Neural progenitor cell (in vitro differentiated cells): ENCODE measurements around the gene EYS. TPM values are rescaled to one million over a fixed set of nuclear protein-coding genes. Genes with fewer than 3 reads are reported as not detected.

Source experiments
- DNase-seq: peaks from one replicate; pipeline ENCODE4 v3.0.0-alpha.2; 2016; ENCODE audit warnings: low spot score
- H2AFZ ChIP-seq: fragments of 200-600 bp; sonication (generic); replicated peaks from 2 replicates; pipeline ENCODE4 v1.6.1; 2016; ENCODE audit warnings: antibody characterized with exemption
- H3F3A ChIP-seq: fragments of 200-600 bp; sonication (generic); 2 replicates; pipeline ENCODE4 v1.6.1; 2016; ENCODE audit warnings: antibody characterized with exemption, low read depth
- H3K27ac ChIP-seq: fragments of 200-600 bp; sonication (generic); 2 replicates; pipeline ENCODE4 v1.5.1; 2016; ENCODE audit warnings: mild to moderate bottlenecking
- H3K27me3 ChIP-seq: fragments of 200-600 bp; sonication (generic); 2 replicates; pipeline ENCODE4 v1.6.1; 2016; ENCODE audit warnings: mild to moderate bottlenecking, moderate library complexity
- H3K36me3 ChIP-seq: fragments of 200-600 bp; sonication (generic); 2 replicates; pipeline ENCODE4 v1.5.1; 2016
- H3K4me1 ChIP-seq: fragments of 200-600 bp; sonication (generic); 2 replicates; pipeline ENCODE4 v1.6.1; 2016; ENCODE audit warnings: mixed run types
- H3K4me2 ChIP-seq: fragments of 200-600 bp; sonication (generic); 2 replicates; pipeline ENCODE4 v1.6.1; 2016
- H3K4me3 ChIP-seq: fragments of 200-600 bp; sonication (generic); 2 replicates; pipeline ENCODE4 v1.5.1; 2016
- H3K79me2 ChIP-seq: fragments of 200-600 bp; sonication (generic); 2 replicates; pipeline ENCODE4 v1.6.1; 2016; ENCODE audit warnings: low read depth
- H3K9ac ChIP-seq: fragments of 200-600 bp; sonication (generic); 2 replicates; pipeline ENCODE4 v1.6.1; 2016
- H3K9me3 ChIP-seq: fragments of 200-600 bp; sonication (generic); 2 replicates; pipeline ENCODE4 v1.5.1; 2016; ENCODE audit warnings: low read depth
- H4K20me1 ChIP-seq: fragments of 200-600 bp; sonication (generic); 2 replicates; pipeline ENCODE4 v1.6.1; 2016; ENCODE audit warnings: low read depth
- H3K27ac Mint-ChIP-seq: 3 replicates; pipeline ENCODE4 v1.8.0; 2021; ENCODE audit warnings: mixed read lengths
- H3K27me3 Mint-ChIP-seq: 2 replicates; pipeline ENCODE4 v1.8.0; 2022; ENCODE audit warnings: low read depth, mild to moderate bottlenecking, inconsistent platforms, moderate library complexity, mixed read lengths; ENCODE audit not compliant: insufficient read depth
- H3K36me3 Mint-ChIP-seq: 3 replicates; pipeline ENCODE4 v1.8.0; 2021; ENCODE audit warnings: mixed read lengths
- H3K4me1 Mint-ChIP-seq: 3 replicates; pipeline ENCODE4 v1.8.0; 2021; ENCODE audit warnings: mixed read lengths
- H3K4me3 Mint-ChIP-seq: 3 replicates; pipeline ENCODE4 v1.8.0; 2021; ENCODE audit warnings: mild to moderate bottlenecking, moderate library complexity, mixed read lengths
- H3K9me3 Mint-ChIP-seq: 3 replicates; pipeline ENCODE4 v1.8.0; 2020; ENCODE audit warnings: mixed read lengths
- EZH2 ChIP-seq: fragments of 200-600 bp; sonication (generic); IDR thresholded peaks from 2 replicates; pipeline ENCODE4 v1.6.1; 2017; ENCODE audit warnings: antibody characterized with exemption, mild to moderate bottlenecking, moderate library complexity
- EZH2phosphoT487 ChIP-seq: fragments of 200-600 bp; sonication (generic); IDR thresholded peaks from 2 replicates; pipeline ENCODE4 v1.6.1; 2017; ENCODE audit warnings: antibody characterized with exemption
- total RNA-seq: library from RNA; depleted of rRNA; stranded (reverse); fragments of >200 nt; gene quantifications from 2 replicates; pipeline ENCODE4 v1.2.3, GENCODE V29; 2015; ENCODE audit warnings: low replicate concordance
- TF ChIP-seq, protein P1 (sequence below): fragments of 200-600 bp; sonication (generic); IDR thresholded peaks from 2 replicates; pipeline ENCODE4 v1.5.1; 2017; ENCODE audit warnings: antibody characterized with exemption, mild to moderate bottlenecking

EYS gene
- total RNA-seq, 1 donor from 2014 or later, result not detected

- Histone ChIP-seq H3K79me2 (no peaks in the 10 kb centered on the region), H4K20me1 (no peaks in the 10 kb centered on the region), H3F3A (no peaks in the 10 kb centered on the region), H2AFZ (no peak overlapping the region), H3K27ac (no peak overlapping the region), H3K36me3 (no peaks in the 10 kb centered on the region), H3K4me2 (no peak overlapping the region), H3K4me1 (no peaks in the 10 kb centered on the region), H3K4me3 (no peak overlapping the region), H3K9ac (no peak overlapping the region), H3K9me3 (no peaks in the 10 kb centered on the region), H3K27me3 (no peaks in the 10 kb centered on the region)
- TF ChIP-seq EZH2phosphoT487 (no peak), EZH2 (no peak)
- TF ChIP-seq, protein P1, sequence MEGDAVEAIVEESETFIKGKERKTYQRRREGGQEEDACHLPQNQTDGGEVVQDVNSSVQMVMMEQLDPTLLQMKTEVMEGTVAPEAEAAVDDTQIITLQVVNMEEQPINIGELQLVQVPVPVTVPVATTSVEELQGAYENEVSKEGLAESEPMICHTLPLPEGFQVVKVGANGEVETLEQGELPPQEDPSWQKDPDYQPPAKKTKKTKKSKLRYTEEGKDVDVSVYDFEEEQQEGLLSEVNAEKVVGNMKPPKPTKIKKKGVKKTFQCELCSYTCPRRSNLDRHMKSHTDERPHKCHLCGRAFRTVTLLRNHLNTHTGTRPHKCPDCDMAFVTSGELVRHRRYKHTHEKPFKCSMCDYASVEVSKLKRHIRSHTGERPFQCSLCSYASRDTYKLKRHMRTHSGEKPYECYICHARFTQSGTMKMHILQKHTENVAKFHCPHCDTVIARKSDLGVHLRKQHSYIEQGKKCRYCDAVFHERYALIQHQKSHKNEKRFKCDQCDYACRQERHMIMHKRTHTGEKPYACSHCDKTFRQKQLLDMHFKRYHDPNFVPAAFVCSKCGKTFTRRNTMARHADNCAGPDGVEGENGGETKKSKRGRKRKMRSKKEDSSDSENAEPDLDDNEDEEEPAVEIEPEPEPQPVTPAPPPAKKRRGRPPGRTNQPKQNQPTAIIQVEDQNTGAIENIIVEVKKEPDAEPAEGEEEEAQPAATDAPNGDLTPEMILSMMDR, result no peak
- no peak for DNase-seq
- Mint-ChIP-seq H3K27ac (no peak overlapping the region), H3K36me3 (no peaks in the 10 kb centered on the region), H3K9me3 (no peaks in the 10 kb centered on the region), H3K27me3 (no peaks in the 10 kb centered on the region), H3K4me3 (no peak overlapping the region), H3K4me1 (no peaks in the 10 kb centered on the region)
Measured at GRCh38 chr6:64912966-64913365, 794.1 kb downstream of the EYS start.

- no peak overlapping the region for H3K4me3 Mint-ChIP-seq
Measured at GRCh38 chr6:64908104-64908503, 798.9 kb downstream of the EYS start.

GRCh38 chr6:64904616-64905015 lies 802.4 kb downstream of the EYS start:
- Histone ChIP-seq H3K9me3 (no peaks in the 10 kb centered on the region), H2AFZ (no peak overlapping the region), H3K36me3 (no peaks in the 10 kb centered on the region), H4K20me1 (no peaks in the 10 kb centered on the region), H3K4me2 (no peak overlapping the region), H3K27ac (no peak overlapping the region), H3K79me2 (no peaks in the 10 kb centered on the region), H3F3A (no peaks in the 10 kb centered on the region), H3K9ac (no peak overlapping the region), H3K4me1 (no peaks in the 10 kb centered on the region), H3K4me3 (no peak overlapping the region), H3K27me3 (no peaks in the 10 kb centered on the region)
- Mint-ChIP-seq H3K27me3 (no peaks in the 10 kb centered on the region), H3K4me3 (no peak overlapping the region), H3K9me3 (no peaks in the 10 kb centered on the region), H3K4me1 (no peaks in the 10 kb centered on the region), H3K36me3 (no peaks in the 10 kb centered on the region), H3K27ac (no peak overlapping the region)
- no peak for DNase-seq
- TF ChIP-seq EZH2phosphoT487, result no peak
- TF ChIP-seq, protein P1, result no peak
- no peak for TF ChIP-seq EZH2

More at GRCh38 chr6:64908104-64908503, 798.9 kb downstream of the EYS start:
- no peak overlapping the region for H2AFZ ChIP-seq
- H3K79me2 ChIP-seq, result no peaks in the 10 kb centered on the region
- no peak overlapping the region for H3K4me2 ChIP-seq
- Mint-ChIP-seq H3K36me3 (no peaks in the 10 kb centered on the region), H3K27ac (peak overlapping the region; percentile 6), H3K4me1 (no peaks in the 10 kb centered on the region), H3K9me3 (no peaks in the 10 kb centered on the region), H3K27me3 (no peaks in the 10 kb centered on the region)
- DNase-seq, result no peak
- no peak overlapping the region for H3K4me3 ChIP-seq
- no peak overlapping the region for H3K27ac ChIP-seq
- no peaks in the 10 kb centered on the region for H3K36me3 ChIP-seq
- no peaks in the 10 kb centered on the region for H3K27me3 ChIP-seq
- H3K9me3 ChIP-seq, result no peaks in the 10 kb centered on the region
- H4K20me1 ChIP-seq, result no peaks in the 10 kb centered on the region
- no peaks in the 10 kb centered on the region for H3F3A ChIP-seq
- no peaks in the 10 kb centered on the region for H3K4me1 ChIP-seq
- H3K9ac ChIP-seq, result no peak overlapping the region
- TF ChIP-seq EZH2phosphoT487 (no peak), EZH2 (no peak)
- TF ChIP-seq, protein P1, result no peak
